Prostate gland (tissue), 2 donors: ENCODE results near the gene TIMM8B.
"Not testable (repeated sequence)": the region's sequence is repeated elsewhere in the genome, so short reads cannot be mapped to it uniquely, and the experiment has no call there.

Source experiments
- CTCF ChIP-seq, 4 experiments: fragments of 200-600 bp in 2 of 4; fragments of 450-650 bp in 2 of 4; sonication (generic) in 2 of 4; IDR thresholded peaks; 1 replicate in 3 of 4; 2 replicates in 1 of 4; pipeline ENCODE4 v1.5.1; 2016 to 2019; ENCODE audit warnings: antibody characterized with exemption in 4 of 4, mild to moderate bottlenecking in 2 of 4, moderate library complexity in 2 of 4
- POLR2A ChIP-seq: fragments of 450-650 bp; IDR thresholded peaks from one replicate; pipeline ENCODE4 v1.6.1; 2016; ENCODE audit warnings: antibody characterized with exemption, mild to moderate bottlenecking
- POLR2AphosphoS5 ChIP-seq: sonication (generic); formaldehyde crosslinking; IDR thresholded peaks from one replicate; pipeline ENCODE4 v1.6.1; 2017; ENCODE audit warnings: antibody characterized with exemption

DNA sequence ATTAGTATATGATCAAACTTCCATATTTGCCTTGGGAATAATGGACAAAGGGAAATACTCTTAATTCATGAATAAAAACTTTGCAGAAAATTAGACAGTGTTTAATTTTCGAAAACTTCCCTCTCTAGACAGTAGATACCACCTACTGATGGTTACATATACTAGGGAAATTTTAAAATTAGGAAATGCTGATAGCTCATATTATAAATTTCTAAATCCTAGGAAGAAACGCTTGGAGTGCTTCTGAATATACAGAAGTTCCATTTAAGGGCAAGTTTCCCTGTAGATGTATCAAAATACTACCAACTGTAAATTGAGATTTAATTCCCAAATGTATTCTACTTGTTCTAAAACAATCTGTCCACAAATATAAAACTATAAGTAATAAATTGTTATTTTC, 8.7 kb upstream of the TIMM8B start:
- not testable (repeated sequence) for TF ChIP-seq POLR2AphosphoS5; CTCF (IDR thresholded peaks at IDR 0.05); POLR2A
